Stimulated activated CD4-positive, alpha-beta T cell treated with anti-CD3 and anti-CD28 coated beads, Interleukin-12 subunit alpha, Interleukin-12 subunit beta, amount 100 ng/mL, for 4 hours (primary cell): Measurements from ENCODE around the gene MED13.
"Not testable (repeated sequence)": the region's sequence is repeated elsewhere in the genome, so short reads cannot be mapped to it uniquely, and the experiment has no call there.

Experiments
- DNase-seq: peaks from one replicate; pipeline ENCODE4 v3.0.0-alpha.2; 2020

MED13 gene

DNA sequence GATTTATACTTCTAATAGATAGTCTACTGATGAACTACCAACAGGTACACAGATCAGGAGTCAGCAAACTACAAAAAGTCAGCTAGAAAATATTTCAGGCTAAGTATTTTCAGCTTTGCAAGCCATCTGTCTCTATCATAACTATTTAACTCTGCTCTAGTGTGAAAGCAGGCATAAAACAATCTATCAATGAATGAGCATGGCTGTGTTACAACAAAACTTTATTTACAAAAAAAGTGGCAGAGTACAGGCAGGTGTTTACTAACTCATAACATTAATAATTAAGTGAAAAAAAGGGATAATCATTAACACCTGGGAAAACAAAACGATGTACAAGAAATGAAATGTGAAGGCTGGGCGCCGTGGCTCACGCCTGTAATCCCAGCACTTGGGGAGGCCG lies 15.8 kb downstream of the MED13 start:
- DNase-seq, result no peak

DNA sequence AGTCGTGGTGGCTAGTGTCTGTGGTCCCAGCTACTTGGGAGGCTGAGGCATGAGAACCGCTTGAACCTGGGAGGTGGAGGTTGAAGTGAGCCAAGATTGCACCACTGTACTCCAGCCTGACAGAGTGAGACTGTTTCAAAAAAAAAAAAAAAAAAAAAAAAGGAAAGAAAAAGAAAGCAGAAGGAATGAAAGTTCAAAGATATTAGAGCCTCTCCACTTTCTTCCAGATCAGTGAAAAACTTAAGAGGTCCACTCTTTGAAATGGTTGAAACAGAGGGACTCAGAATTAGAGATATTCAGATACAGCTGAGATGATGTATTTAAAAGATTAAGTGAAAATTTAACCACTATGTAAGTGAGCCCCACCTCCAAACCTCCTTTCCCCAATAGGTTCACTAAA lies 16.8 kb downstream of the MED13 start:
- no peak for DNase-seq

DNA sequence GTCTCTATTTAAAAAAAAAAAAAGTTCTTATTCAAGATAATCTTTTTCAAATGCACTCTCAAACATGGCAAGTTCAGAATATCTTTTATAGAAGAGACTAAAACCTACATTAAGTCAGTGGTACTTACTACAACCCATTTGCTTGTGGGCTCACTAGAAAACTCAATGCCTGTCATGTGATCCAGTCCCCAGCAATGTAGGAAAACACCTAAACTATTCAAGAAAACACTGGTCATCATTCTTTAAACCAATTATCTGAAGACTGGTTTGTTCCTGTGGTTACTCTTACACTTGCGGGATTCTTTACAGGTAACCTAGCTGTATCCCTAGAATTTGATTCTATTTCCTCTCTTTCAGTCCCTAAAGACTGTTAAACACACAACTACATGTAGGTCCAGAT lies 19.6 kb downstream of the MED13 start:
- no peak for DNase-seq

DNA sequence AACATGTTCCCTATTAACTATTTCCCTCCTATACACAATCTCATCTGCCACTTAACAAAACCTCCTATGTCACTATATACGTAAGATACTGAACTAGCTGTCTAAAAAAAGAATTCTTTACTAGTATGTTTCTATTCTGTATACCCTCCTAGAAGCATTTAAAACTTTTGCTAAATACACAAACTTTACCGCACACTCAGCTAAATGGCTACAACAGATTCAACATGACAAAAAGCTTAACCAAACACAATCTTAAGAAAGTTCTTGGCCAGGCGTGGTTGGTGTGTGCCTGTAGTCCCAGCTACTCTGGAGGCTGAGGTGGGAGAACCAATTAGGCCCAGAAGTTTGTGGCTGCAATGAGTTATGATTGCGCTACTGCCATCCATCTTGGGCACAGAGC lies 20.0 kb downstream of the MED13 start:
- no peak for DNase-seq

DNA sequence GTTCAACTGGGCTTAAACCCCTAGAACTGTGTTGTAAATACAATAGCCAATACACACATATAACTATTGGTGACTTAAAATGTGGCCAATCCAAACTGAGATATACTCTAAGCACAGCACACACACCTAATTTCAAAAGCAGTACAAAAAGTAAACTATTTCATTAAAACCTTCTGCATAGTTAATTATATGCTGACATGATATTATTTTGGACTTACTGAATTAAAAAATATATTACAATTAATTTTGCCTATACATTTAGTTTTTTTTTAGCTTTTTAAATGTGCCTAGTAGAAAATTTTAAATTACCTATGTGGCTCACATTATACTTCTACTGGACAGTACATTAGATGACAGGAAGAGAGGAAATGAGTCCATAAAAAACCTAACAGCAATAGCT lies 21.5 kb downstream of the MED13 start:
- DNase-seq, result no peak

DNA sequence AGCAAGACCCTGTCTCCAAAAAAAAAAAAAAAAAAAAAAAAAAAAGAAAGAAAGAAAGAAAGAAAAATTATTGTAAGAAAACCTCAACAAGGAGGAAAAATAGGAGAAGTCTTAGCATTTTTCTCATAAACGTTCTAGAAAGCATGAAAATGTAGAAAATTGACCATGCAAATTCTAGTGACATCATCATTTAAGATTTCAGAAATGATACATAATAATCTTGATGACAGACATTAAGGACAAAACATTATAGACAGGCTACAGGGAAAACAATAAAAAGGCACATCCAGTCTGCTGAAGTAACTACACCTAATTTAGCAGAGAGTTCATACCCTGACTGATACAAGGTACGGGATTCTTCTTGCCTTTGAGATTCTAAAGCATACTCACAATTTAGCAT lies 21.9 kb downstream of the MED13 start:
- no peak for DNase-seq

DNA sequence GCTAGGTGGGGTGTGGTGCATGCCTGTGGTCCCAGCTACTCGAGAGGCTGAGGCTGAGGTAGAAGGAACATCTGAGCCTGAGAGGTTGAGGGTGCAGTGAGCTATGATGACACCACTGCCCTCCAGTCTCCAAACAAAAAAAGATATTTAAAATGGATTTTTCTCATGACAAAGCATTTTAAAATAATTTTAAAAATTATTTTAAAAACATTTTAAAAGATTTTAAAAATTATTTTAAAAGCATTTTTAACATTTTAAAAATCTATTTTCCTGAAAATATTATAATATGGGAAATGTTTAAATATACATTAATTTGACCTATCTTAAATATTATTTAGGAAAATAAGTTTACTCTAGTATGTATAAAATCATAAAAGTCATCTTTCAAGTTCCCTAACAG lies 26.8 kb downstream of the MED13 start:
- DNase-seq, result no peak

DNA sequence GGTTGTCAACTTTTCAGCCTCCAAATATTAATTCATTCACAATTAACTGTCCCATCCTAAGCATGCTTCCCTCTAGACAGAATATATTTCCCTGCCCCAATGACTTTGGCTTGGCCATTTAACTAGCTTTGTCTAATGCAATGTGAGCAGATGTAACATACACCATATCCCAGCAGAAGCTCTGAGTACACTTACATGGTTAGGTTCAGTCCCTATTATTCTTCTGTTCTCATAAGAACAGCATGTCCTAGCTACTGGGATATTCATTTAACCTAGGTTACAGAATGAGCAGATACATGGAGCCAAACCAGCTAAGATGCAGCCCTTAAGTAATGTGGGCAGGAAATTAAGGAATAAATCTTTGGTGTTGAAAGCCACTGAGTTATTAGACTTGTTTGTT lies 31.8 kb downstream of the MED13 start:
- DNase-seq, result no peak

DNA sequence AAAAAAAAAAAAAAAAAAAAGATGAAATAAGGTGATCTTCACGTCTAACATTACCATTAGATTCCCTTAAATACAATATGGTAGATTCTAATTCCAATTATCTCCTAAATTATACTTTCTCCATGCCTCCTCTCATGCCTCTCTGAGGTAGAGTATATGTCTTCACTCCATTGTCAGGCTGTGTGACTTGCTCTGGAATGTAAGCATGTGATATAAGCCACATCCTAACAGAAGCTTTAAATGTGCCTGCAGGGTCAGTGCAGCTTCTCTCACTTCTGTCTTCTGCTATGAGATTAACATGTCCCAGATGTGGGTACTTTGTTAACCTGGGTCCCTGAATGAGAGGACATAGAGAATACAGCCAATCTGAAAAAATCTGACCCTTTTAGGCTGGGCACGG lies 32.6 kb downstream of the MED13 start:
- DNase-seq, result no peak

DNA sequence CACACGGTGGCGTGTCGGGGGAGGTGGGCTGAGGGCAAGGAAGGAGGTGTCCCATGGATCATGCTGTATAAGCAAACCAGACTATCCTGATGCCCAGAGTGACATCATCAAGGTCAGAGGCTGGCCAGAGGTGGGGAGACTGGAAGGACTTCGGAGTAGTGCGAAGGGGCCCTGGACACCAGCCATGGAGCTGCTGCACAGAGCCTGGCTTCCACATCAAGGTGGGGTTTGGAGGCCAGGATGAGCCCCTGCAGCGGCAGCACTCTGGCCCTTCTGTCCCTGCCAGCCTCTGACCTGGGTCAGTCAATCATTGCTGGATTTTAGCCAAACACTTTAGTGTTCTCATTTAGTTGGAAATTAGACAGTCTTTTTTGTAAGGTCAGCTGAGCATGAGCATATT lies 34.8 kb downstream of the MED13 start:
- no peak for DNase-seq

DNA sequence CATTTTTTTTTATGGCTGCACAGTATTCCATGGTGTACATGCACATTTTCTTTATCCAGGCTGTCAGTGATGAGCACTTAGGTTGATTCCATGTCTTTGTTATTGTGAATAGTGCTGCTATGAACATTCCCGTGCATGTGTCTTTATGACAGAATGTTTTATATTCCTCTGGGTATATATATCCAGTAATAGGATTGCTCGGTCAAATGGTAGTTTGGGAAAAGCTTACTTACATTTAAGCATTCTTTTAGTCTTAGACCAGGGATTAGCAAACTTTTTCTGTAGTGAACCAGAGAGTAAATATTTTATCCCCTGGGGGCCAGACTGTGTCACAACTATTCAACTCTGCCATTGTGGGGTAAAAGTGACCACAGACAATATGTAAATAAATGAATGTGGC lies 40.2 kb downstream of the MED13 start:
- no peak for DNase-seq

DNA sequence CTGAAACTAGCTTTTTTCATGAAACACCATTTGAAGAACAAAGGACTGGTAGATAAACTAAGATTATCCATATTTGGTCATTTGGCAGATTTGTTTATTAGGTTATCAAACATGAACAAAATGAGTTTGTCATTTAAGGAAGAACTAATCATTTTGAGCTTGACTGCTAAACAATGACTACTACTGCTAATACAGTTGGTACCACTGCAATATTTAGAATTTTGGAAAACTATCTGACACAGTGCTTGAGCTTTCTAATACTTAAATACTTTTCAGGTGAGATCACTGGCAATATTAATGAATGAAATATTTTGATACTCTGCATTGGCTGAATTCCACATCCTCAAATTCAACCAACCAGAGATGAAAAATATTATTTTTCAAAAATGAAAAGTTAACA lies 47.2 kb downstream of the MED13 start:
- DNase-seq, result no peak

DNA sequence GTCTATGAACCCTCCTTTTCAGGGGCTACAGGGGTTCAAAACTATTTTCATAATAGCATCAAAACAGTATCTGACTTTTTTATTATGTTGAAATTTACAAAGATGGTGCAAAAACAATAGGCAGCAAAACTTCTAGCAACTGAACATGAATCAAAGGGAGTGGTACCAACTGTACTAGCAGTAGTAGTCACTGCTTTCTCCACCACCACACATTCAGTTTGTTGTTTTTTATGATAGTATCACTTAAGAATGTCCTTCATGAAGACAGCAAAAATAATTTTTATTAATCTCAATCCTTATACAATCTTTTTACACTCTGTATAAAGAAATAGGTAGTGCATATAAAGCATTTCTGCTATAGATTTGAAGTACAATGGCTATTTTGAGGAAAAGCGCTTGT lies 47.6 kb downstream of the MED13 start:
- no peak for DNase-seq

DNA sequence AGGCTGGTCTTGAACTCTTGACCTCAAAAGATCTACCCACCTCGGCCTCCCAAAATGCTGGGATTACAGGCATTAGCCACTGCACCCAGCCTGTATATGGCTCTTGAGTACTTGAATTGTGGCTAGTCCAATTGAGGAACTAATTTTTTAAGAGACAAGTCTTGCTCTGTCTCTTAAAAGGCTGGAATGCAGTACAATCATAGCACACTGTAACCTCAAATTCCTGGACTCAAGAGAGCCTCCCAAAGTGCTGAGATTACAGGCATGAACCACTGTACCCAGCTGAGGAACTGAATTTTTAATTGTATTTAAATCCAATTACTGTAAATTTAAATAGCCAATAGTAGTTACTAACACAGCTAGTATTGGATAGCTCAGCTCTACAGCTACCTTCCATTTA lies 50.6 kb downstream of the MED13 start:
- DNase-seq, result no peak

DNA sequence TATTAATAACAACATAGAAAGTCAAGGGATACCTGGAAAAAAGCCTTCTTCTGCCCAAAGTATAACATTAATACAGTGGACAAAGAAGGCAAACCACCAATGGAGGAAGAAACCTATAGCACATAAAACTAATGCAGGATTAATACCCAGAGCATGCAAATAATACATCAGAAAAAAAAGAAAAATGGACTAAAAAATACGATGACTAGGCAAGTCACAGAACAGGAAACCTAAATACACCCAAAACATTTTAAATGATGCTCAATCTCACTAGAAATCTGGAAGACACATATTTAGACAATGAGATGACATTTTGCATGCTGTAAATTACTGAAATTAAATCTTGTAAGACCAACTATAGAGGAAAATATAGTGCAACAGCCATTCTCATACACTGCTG lies 55.9 kb downstream of the MED13 start:
- DNase-seq, result no peak

DNA sequence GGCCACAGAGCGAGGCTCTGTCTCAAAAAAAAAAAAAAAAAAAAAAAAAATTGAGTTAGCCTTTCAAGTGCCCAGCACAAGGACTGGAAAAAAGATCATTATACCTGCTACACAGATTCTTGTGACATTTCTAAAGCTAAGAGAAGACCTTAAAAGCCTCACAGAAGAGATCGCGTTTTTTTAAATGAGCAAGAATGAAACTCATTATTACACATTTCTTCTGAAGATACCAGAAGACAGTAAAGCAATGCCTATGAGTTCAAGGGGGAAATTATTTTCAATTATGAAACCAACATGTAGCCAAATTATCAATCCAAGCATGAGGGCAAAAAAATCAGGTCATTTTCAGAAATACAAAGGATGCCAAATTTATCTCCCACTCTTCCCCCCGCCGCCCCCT lies 56.8 kb downstream of the MED13 start:
- DNase-seq, result no peak

DNA sequence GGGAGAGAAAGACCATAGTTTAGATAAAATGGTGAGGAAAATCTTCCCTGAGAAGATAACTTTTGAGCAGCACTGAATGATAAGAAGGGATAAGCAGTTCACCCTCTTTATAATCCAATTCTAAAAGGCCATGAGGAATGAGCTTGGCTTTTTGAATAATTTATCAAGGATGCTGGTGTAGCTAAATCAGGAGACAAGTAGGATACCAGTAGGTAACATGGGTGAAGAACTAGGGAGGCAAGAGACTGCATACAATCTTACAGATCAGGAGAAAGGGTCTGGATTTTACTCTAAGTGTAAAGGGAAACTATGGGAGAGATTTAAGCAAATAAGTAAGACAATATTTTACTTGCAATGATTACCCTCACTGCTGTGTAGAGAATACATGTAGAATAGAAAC lies 60.7 kb downstream of the MED13 start:
- DNase-seq, result no peak

DNA sequence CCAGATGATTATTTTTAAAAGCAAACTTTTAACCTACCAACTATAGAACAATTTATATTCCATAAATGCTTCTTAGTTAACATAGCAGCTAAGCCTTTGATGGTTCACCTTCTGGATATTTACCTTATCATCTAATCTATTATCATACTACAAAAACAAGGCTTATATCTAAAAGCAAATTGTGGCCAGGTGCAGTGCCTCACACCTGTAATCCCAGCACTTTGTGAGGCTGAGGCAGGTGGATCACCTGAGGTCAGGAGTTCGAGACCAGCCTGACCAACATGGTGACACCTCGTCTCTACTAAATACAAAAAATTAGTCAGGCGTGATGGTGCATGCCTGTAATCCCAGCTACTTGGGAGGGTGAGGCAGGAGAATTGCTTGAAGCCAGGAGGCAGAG lies 61.9 kb downstream of the MED13 start:
- not testable (repeated sequence) for DNase-seq

DNA sequence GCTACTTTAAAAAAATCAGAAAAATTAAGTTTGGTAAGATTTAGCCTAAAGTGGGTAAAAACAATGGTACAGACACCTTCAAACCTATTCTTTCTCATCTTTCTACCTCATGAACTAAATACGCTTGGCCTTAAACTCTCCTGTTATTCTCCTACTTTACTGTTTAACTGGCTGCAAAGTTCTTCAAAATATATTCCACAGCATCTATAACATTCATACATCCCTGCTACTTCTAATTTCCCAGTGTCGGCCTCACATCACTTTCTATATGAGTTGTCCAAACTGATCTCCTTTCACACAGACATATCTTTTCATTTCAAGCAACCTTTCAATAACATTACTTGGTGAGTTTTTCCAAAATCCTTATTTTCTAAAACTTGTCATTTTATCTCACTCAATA lies 64.0 kb downstream of the MED13 start:
- DNase-seq, result no peak

DNA sequence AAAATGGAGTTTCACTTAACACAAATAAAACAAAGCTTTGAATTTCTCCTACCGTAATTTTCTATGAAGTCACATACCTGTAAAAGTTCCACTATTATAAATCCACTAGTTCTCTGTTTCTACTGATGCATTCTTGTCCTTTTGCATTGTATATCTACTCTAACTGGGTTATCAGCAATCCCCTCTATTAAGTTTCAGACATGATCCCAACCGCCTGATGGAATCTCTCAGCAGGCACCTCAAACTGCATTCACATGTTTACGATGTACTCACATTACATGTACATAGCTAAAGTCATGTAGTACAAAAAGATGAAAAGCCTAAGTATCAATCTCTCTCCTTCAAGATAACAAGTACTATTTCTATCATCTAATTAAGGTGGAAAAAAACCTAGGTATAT lies 64.9 kb downstream of the MED13 start:
- no peak for DNase-seq

DNA sequence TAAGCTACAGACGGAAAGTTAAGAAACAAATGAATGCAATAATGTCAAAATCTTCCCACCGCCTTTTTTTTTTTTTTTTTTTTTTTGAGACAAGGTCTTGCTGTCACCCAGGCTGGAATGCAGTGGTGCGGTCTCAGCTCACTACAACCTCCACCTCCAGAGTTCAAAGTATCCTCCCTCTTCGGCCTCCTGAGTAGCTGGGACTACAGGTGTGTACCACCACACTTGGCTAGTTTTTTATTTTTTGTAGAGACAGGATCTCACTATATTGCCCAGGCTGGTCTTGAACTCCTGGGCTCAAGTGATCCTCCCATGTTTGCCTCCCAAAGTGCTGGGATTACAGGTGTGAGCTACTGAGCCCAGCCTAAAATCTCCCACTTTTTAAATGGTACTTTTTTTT lies 66.5 kb downstream of the MED13 start:
- DNase-seq, result not testable (repeated sequence)

DNA sequence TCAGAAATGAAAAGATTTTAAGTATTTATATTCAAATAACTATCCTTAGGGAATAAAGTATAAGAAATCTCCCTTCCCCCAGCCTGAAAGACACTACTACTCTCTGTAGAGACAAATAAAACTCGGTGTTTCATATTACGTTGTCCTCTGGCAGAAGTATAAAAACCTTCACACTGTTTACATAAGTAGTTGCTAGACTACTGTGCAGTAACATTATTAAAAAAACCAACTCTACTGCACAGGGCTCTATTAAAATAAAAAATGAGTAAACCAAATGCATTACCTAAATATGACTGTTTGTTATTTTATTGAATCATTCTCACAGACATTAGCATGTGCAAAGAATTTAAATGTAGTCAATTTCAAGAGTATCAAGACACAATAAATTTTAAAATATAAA lies 67.4 kb downstream of the MED13 start:
- no peak for DNase-seq

DNA sequence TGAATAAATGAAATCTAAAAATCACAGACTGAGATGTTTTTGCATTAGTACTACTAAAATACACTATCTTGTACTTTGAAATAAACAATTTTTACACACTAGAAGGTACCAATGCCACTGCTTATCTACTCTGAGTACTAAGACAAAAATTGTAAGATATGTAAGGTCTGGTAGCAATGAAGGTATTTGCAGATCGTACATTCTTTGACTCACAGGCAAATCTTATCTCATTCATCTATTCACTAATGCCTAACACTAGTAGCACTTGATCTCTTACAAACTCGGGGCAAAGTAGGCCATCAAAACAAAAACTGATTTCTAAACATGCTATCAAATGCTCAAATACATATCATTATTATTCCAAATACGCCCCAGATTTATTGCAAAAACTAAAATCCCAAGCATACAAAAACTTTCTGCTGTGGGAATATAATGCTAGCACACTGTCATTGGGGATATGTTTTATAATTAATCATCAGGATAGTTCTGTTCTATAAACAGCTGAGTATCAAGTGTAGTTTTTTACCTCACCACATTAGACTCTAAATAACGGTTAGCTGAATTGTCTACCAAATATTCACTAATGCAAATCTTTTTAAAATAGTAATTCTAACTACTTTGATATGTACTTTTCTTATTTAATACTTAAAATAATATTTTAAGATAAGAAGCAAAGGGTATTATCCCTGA lies 68.0 kb downstream of the MED13 start:
- DNase-seq, result no peak

DNA sequence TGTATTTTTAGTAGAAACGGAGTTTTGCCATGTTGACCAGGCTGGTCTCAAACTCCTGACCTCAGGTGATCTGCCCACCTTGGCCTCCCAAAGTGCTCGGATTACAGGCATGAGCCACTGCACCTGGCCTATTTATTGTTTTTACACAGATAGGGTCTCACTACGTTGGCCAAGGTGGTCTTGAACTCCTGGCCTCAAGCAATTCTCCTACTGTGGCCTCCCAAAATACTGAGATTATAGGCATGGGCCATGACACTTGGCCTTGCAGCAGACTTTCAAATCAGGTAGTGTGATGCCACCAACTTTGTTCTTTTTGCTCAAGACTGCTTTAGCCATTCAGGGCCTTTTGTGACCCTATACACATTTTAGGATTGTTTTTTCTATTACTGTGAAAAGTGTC lies 75.6 kb downstream of the MED13 start:
- no peak for DNase-seq

DNA sequence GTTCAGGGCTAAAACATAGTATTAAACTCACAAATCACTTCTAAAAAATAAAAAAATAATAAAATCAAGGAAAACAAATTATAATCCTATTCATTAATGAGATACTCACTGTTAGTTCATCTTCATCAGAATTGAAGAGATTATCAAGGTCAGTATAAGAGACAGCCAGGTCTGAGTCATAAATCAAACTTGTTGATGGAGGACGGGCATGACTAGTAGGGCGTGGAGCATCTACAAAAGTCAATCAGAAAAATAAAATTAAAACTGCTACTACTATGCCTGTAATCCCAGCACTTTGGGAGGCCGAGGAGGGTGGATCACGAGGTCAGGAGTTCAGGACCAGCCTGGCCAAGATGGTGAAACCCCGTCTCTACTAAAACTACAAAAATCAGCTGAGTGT lies 78.2 kb downstream of the MED13 start:
- DNase-seq, result no peak

DNA sequence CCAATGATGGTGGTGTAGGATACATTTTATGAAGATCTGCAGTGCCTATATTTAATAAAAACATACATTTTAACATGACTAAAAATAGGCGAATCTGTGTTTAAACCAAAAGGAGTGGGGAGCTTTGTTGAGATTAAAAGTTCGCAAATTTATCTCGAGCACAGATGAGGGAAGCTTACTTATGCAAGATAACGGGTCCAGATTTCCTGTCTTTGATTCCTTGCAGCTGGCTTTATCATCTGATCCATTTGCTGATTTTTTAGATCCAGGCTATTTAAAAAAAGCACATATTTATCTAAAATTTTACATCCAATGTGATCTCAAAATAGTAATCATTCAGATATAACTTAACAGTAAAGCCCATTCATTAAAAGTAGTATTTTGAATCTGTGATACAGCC lies 80.3 kb downstream of the MED13 start:
- DNase-seq, result no peak
